HepG2 (cell line): Measurements from ENCODE around the gene CENATAC. TPM values are rescaled to one million over a fixed set of nuclear protein-coding genes. Genes with fewer than 3 reads are reported as not detected.
A peak's percentile ranks its signal among the peaks of the same experiment; 100 is the strongest.

ENCODE experiments used
- HDAC2 ChIP-seq: sonication (generic); formaldehyde crosslinking; IDR thresholded peaks from 2 replicates; pipeline ENCODE4 v1.4.0; 2020; ENCODE audit warnings: missing genetic modification reagents
- KMT2A ChIP-seq: sonication (generic); formaldehyde crosslinking; IDR thresholded peaks from 2 replicates; pipeline ENCODE4 v1.4.0; 2020; ENCODE audit warnings: missing genetic modification reagents
- NFATC3 ChIP-seq: sonication (generic); formaldehyde crosslinking; IDR thresholded peaks from 2 replicates; pipeline ENCODE4 v1.5.1; 2020; ENCODE audit warnings: mild to moderate bottlenecking, missing genetic modification reagents
- TCF7L2 ChIP-seq: IDR thresholded peaks from 2 replicates; pipeline ENCODE4 v1.6.1; 2011; ENCODE audit warnings: mild to moderate bottlenecking, low read depth, low read length, moderate library complexity
- ZFP36 ChIP-seq: fragments of 150-350 bp; IDR thresholded peaks from 2 replicates; pipeline ENCODE4 v1.6.1; 2018; ENCODE audit warnings: borderline replicate concordance, low read length, low read depth; ENCODE audit not compliant: partially characterized antibody
- ZMAT3 ChIP-seq: sonication (generic); formaldehyde crosslinking; conservative IDR thresholded peaks from 2 replicates; pipeline ENCODE4 v1.7.0; 2021; ENCODE audit warnings: missing genetic modification reagents
- ZNF136 ChIP-seq: sonication (generic); formaldehyde crosslinking; IDR thresholded peaks from 2 replicates; pipeline ENCODE4 v1.8.1; 2022; ENCODE audit warnings: low read depth, mild to moderate bottlenecking, moderate library complexity, missing genetic modification reagents
- ZNF75D ChIP-seq: sonication (generic); formaldehyde crosslinking; IDR thresholded peaks from 2 replicates; pipeline ENCODE4 v1.8.1; 2023; ENCODE audit warnings: missing genetic modification reagents, mild to moderate bottlenecking, borderline replicate concordance
- ZNF772 ChIP-seq: sonication (generic); formaldehyde crosslinking; IDR thresholded peaks from 2 replicates; pipeline ENCODE4 v1.5.0; 2020; ENCODE audit warnings: mild to moderate bottlenecking, missing genetic modification reagents
- ZSCAN25 ChIP-seq: sonication (generic); formaldehyde crosslinking; IDR thresholded peaks from 2 replicates; pipeline ENCODE4 v1.8.0; 2022; ENCODE audit warnings: mild to moderate bottlenecking, missing genetic modification reagents
- polyA plus RNA-seq, 8 experiments: library from polyadenylated mRNA; depleted of rRNA in 3 of 8; stranded (reverse) in 7 of 8; unstranded in 1 of 8; fragments of >200 nt; fragmentation: Illumina TruSeq in 4 of 8; extraction: Trizol in 4 of 8; gene quantifications; 2 replicates each; pipeline versions ENCODE4 v1.2.1 to v1.2.3, GENCODE V29; 2011 to 2016; ENCODE audit warnings: low read depth in 4 of 8, missing spikeins in 1 of 8, mixed read lengths in 1 of 8; ENCODE audit not compliant: insufficient read depth in 1 of 8
- total RNA-seq, 5 experiments: library from RNA; depleted of rRNA; stranded (reverse); fragments of >200 nt; fragmentation: Illumina TruSeq; extraction: Trizol; gene quantifications; 2 replicates each; pipeline ENCODE4 v1.2.3, GENCODE V29; 2016; ENCODE audit warnings: low read depth in 1 of 5
- TF ChIP-seq, protein P1 (sequence below): sonication (generic); formaldehyde crosslinking; IDR thresholded peaks from 2 replicates; pipeline ENCODE4 v1.5.0; 2020; ENCODE audit warnings: mild to moderate bottlenecking, missing genetic modification reagents, borderline replicate concordance
- TF ChIP-seq, protein P2 (sequence below): sonication (generic); formaldehyde crosslinking; IDR thresholded peaks from 2 replicates; pipeline ENCODE4 v1.4.0; 2020; ENCODE audit warnings: missing genetic modification reagents
- TF ChIP-seq, protein P3 (sequence below): sonication (generic); formaldehyde crosslinking; IDR thresholded peaks from 2 replicates; pipeline ENCODE4 v1.9.0; 2022; ENCODE audit warnings: missing genetic modification reagents, mild to moderate bottlenecking, borderline replicate concordance

The CENATAC gene
- total and polyA plus RNA-seq, 2 of the 13 experiments (the other 11 are each of a cell fraction or from before 2014, with no cell fraction given): 21.7 to 25.0 TPM

GRCh38 chr11:118997627-118998387 lies at the start of gene CENATAC (continued):
- peak; percentile 92 for TF ChIP-seq KMT2A (CRISPR knock-in tag)
- 0 out of 2 replicates have a peak, but pooled peaks have one; percentile 74 for TF ChIP-seq ZNF136 (CRISPR knock-in tag)
- TF ChIP-seq ZMAT3: peak; percentile 81; the same call in 1 of the 2 replicates
- TF ChIP-seq, protein P1, sequence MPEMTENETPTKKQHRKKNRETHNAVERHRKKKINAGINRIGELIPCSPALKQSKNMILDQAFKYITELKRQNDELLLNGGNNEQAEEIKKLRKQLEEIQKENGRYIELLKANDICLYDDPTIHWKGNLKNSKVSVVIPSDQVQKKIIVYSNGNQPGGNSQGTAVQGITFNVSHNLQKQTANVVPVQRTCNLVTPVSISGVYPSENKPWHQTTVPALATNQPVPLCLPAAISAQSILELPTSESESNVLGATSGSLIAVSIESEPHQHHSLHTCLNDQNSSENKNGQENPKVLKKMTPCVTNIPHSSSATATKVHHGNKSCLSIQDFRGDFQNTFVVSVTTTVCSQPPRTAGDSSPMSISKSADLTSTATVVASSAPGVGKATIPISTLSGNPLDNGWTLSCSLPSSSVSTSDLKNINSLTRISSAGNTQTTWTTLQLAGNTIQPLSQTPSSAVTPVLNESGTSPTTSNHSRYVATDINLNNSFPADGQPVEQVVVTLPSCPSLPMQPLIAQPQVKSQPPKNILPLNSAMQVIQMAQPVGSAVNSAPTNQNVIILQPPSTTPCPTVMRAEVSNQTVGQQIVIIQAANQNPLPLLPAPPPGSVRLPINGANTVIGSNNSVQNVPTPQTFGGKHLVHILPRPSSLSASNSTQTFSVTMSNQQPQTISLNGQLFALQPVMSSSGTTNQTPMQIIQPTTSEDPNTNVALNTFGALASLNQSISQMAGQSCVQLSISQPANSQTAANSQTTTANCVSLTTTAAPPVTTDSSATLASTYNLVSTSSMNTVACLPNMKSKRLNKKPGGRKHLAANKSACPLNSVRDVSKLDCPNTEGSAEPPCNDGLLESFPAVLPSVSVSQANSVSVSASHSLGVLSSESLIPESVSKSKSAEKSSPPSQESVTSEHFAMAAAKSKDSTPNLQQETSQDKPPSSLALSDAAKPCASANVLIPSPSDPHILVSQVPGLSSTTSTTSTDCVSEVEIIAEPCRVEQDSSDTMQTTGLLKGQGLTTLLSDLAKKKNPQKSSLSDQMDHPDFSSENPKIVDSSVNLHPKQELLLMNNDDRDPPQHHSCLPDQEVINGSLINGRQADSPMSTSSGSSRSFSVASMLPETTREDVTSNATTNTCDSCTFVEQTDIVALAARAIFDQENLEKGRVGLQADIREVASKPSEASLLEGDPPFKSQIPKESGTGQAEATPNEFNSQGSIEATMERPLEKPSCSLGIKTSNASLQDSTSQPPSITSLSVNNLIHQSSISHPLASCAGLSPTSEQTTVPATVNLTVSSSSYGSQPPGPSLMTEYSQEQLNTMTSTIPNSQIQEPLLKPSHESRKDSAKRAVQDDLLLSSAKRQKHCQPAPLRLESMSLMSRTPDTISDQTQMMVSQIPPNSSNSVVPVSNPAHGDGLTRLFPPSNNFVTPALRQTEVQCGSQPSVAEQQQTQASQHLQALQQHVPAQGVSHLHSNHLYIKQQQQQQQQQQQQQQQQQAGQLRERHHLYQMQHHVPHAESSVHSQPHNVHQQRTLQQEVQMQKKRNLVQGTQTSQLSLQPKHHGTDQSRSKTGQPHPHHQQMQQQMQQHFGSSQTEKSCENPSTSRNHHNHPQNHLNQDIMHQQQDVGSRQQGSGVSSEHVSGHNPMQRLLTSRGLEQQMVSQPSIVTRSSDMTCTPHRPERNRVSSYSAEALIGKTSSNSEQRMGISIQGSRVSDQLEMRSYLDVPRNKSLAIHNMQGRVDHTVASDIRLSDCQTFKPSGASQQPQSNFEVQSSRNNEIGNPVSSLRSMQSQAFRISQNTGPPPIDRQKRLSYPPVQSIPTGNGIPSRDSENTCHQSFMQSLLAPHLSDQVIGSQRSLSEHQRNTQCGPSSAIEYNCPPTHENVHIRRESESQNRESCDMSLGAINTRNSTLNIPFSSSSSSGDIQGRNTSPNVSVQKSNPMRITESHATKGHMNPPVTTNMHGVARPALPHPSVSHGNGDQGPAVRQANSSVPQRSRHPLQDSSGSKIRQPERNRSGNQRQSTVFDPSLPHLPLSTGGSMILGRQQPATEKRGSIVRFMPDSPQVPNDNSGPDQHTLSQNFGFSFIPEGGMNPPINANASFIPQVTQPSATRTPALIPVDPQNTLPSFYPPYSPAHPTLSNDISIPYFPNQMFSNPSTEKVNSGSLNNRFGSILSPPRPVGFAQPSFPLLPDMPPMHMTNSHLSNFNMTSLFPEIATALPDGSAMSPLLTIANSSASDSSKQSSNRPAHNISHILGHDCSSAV (CRISPR knock-in tag): no peak
- no peak for TF ChIP-seq ZSCAN25 (CRISPR knock-in tag)
- peak; percentile 76; the same call in 1 of the 2 replicates for TF ChIP-seq NFATC3 (CRISPR knock-in tag)
- TF ChIP-seq TCF7L2: no peak
- TF ChIP-seq ZNF772 (CRISPR knock-in tag): no peak; the same call in 1 of the 2 replicates
- peak; percentile 78 for TF ChIP-seq HDAC2
- TF ChIP-seq, protein P2, sequence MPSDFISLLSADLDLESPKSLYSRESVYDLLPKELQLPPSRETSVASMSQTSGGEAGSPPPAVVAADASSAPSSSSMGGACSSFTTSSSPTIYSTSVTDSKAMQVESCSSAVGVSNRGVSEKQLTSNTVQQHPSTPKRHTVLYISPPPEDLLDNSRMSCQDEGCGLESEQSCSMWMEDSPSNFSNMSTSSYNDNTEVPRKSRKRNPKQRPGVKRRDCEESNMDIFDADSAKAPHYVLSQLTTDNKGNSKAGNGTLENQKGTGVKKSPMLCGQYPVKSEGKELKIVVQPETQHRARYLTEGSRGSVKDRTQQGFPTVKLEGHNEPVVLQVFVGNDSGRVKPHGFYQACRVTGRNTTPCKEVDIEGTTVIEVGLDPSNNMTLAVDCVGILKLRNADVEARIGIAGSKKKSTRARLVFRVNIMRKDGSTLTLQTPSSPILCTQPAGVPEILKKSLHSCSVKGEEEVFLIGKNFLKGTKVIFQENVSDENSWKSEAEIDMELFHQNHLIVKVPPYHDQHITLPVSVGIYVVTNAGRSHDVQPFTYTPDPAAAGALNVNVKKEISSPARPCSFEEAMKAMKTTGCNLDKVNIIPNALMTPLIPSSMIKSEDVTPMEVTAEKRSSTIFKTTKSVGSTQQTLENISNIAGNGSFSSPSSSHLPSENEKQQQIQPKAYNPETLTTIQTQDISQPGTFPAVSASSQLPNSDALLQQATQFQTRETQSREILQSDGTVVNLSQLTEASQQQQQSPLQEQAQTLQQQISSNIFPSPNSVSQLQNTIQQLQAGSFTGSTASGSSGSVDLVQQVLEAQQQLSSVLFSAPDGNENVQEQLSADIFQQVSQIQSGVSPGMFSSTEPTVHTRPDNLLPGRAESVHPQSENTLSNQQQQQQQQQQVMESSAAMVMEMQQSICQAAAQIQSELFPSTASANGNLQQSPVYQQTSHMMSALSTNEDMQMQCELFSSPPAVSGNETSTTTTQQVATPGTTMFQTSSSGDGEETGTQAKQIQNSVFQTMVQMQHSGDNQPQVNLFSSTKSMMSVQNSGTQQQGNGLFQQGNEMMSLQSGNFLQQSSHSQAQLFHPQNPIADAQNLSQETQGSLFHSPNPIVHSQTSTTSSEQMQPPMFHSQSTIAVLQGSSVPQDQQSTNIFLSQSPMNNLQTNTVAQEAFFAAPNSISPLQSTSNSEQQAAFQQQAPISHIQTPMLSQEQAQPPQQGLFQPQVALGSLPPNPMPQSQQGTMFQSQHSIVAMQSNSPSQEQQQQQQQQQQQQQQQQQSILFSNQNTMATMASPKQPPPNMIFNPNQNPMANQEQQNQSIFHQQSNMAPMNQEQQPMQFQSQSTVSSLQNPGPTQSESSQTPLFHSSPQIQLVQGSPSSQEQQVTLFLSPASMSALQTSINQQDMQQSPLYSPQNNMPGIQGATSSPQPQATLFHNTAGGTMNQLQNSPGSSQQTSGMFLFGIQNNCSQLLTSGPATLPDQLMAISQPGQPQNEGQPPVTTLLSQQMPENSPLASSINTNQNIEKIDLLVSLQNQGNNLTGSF: no peak
- TF ChIP-seq ZFP36: no peak
- no peak for TF ChIP-seq ZNF75D (CRISPR knock-in tag)
- TF ChIP-seq, protein P3, sequence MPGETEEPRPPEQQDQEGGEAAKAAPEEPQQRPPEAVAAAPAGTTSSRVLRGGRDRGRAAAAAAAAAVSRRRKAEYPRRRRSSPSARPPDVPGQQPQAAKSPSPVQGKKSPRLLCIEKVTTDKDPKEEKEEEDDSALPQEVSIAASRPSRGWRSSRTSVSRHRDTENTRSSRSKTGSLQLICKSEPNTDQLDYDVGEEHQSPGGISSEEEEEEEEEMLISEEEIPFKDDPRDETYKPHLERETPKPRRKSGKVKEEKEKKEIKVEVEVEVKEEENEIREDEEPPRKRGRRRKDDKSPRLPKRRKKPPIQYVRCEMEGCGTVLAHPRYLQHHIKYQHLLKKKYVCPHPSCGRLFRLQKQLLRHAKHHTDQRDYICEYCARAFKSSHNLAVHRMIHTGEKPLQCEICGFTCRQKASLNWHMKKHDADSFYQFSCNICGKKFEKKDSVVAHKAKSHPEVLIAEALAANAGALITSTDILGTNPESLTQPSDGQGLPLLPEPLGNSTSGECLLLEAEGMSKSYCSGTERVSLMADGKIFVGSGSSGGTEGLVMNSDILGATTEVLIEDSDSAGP (CRISPR knock-in tag): peak; percentile 84
